DOHH2 (cell line): ENCODE results near the gene LILRA6.
"Not testable (repeated sequence)": the region's sequence is repeated elsewhere in the genome, so short reads cannot be mapped to it uniquely, and the experiment has no call there.

Source experiments
- H3F3A ChIP-seq: fragments of 200-600 bp; sonication (generic), shearing (Covaris generic); 2 replicates; pipeline ENCODE4 v1.6.0; 2016; ENCODE audit warnings: antibody characterized with exemption, mild to moderate bottlenecking; ENCODE audit not compliant: control insufficient read depth, insufficient read depth
- H3K27ac ChIP-seq: fragments of 200-600 bp; sonication (generic); 2 replicates; pipeline ENCODE4 v1.5.1; 2014; ENCODE audit warnings: low read depth, mild to moderate bottlenecking, low read length, moderate library complexity
- H3K27me3 ChIP-seq: fragments of 200-600 bp; sonication (generic); 2 replicates; pipeline ENCODE4 v1.6.1; 2014; ENCODE audit warnings: mild to moderate bottlenecking, low read length, mixed read lengths; ENCODE audit not compliant: control insufficient read depth
- H3K36me3 ChIP-seq: fragments of 200-600 bp; sonication (generic); 2 replicates; pipeline ENCODE4 v1.6.1; 2014; ENCODE audit warnings: mild to moderate bottlenecking, low read length, moderate library complexity, mixed read lengths; ENCODE audit not compliant: control insufficient read depth
- H3K4me1 ChIP-seq: fragments of 200-600 bp; sonication (generic); 2 replicates; pipeline ENCODE4 v1.6.1; 2014; ENCODE audit warnings: mild to moderate bottlenecking, low read length, mixed read lengths; ENCODE audit not compliant: control insufficient read depth
- H3K4me2 ChIP-seq: fragments of 200-600 bp; sonication (generic); 2 replicates; pipeline ENCODE4 v1.6.0; 2014; ENCODE audit warnings: mild to moderate bottlenecking, low read length, moderate library complexity
- H3K4me3 ChIP-seq: fragments of 200-600 bp; sonication (generic); 2 replicates; pipeline ENCODE4 v1.5.1; 2014; ENCODE audit warnings: mild to moderate bottlenecking, low read length, mixed read lengths
- H3K79me2 ChIP-seq: fragments of 200-600 bp; sonication (generic); 2 replicates; pipeline ENCODE4 v1.6.1; 2014; ENCODE audit warnings: mild to moderate bottlenecking, low read length, mixed read lengths; ENCODE audit not compliant: control insufficient read depth
- H3K9me2 ChIP-seq: fragments of 200-600 bp; sonication (generic); replicated peaks from 2 replicates; pipeline ENCODE4 v1.6.1; 2014; ENCODE audit warnings: mild to moderate bottlenecking, low read length, mixed read lengths; ENCODE audit not compliant: control insufficient read depth
- H3K9me3 ChIP-seq: fragments of 200-600 bp; sonication (generic); 2 replicates; pipeline ENCODE4 v1.6.1; 2014; ENCODE audit warnings: antibody characterized with exemption, low read length, mixed read lengths; ENCODE audit not compliant: control insufficient read depth, insufficient read depth
- H4K20me1 ChIP-seq: fragments of 200-600 bp; sonication (generic); 2 replicates; pipeline ENCODE4 v1.6.0; 2014; ENCODE audit warnings: low read depth, mild to moderate bottlenecking, antibody characterized with exemption, low read length, moderate library complexity; ENCODE audit not compliant: control insufficient read depth, insufficient read depth
- CTCF ChIP-seq: fragments of 200-600 bp; sonication (generic); IDR thresholded peaks from one replicate; pipeline ENCODE4 v1.5.1; 2014; ENCODE audit warnings: antibody characterized with exemption, mild to moderate bottlenecking, low read depth, low read length; ENCODE audit not compliant: poor library complexity, severe bottlenecking
- EZH2phosphoT487 ChIP-seq: fragments of 200-600 bp; sonication (generic); IDR thresholded peaks from 2 replicates; pipeline ENCODE4 v1.6.1; 2017; ENCODE audit warnings: borderline replicate concordance, mild to moderate bottlenecking, antibody characterized with exemption, low read length, moderate library complexity, mixed read lengths

The LILRA6 gene

GRCh38 chr19:54279406-54279962 is 36.9 kb upstream of the LILRA6 start:
- Histone ChIP-seq H3K4me1 (peaks cover 48% of the 10 kb centered on the region), H3K4me2 (no peak overlapping the region), H3K79me2 (no peaks in the 10 kb centered on the region), H3K36me3 (no peaks in the 10 kb centered on the region), H3K9me2 (no peaks in the 10 kb centered on the region), H3K27me3 (no peaks in the 10 kb centered on the region), H3K27ac (no peak overlapping the region), H4K20me1 (no peaks in the 10 kb centered on the region), H3K9me3 (no peaks in the 10 kb centered on the region), H3F3A (peaks cover 7% of the 10 kb centered on the region; the same call in 1 of the 2 replicates), H3K4me3 (no peak overlapping the region)
- TF ChIP-seq CTCF (no peak), EZH2phosphoT487 (no peak)

- H3K4me3 ChIP-seq, H3K27ac ChIP-seq, H3K79me2 ChIP-seq, H3K27me3 ChIP-seq, H3K9me3 ChIP-seq, H3F3A ChIP-seq, H4K20me1 ChIP-seq, H3K36me3 ChIP-seq, H3K4me2 ChIP-seq, H3K9me2 ChIP-seq: not testable (repeated sequence)
- H3K4me1 ChIP-seq = peaks cover 40% of the 10 kb centered on the region
Observed at GRCh38 chr19:54278571-54279195, 36.1 kb upstream of the LILRA6 start.

- not testable (repeated sequence) for H3K36me3 ChIP-seq, H3F3A ChIP-seq, H3K9me3 ChIP-seq, H4K20me1 ChIP-seq, H3K9me2 ChIP-seq, H3K4me2 ChIP-seq, H3K79me2 ChIP-seq, H3K4me3 ChIP-seq, H3K27ac ChIP-seq, H3K27me3 ChIP-seq
- H3K4me1 ChIP-seq = peaks cover 34% of the 10 kb centered on the region
Observed at GRCh38 chr19:54278056-54278455, 35.5 kb upstream of the LILRA6 start.

GRCh38 chr19:54277111-54277615 is 34.6 kb upstream of the LILRA6 start:
- H3K4me2 ChIP-seq, H3K9me2 ChIP-seq, H4K20me1 ChIP-seq, H3K36me3 ChIP-seq, H3K27ac ChIP-seq, H3K27me3 ChIP-seq, H3K79me2 ChIP-seq, H3K4me3 ChIP-seq, H3F3A ChIP-seq, H3K9me3 ChIP-seq: not testable (repeated sequence)
- peaks cover 25% of the 10 kb centered on the region for H3K4me1 ChIP-seq

GRCh38 chr19:54275951-54276350 is 33.4 kb upstream of the LILRA6 start:
- TF ChIP-seq EZH2phosphoT487 = no peak
- no peaks in the 10 kb centered on the region for H3K9me3 ChIP-seq
- H3F3A ChIP-seq = no peaks in the 10 kb centered on the region
- peaks cover 7% of the 10 kb centered on the region; the same call in 1 of the 2 replicates for H3K27me3 ChIP-seq
- no peak overlapping the region for H3K4me2 ChIP-seq
- H3K27ac ChIP-seq = no peak overlapping the region
- no peak overlapping the region for H3K4me3 ChIP-seq
- no peaks in the 10 kb centered on the region for H3K9me2 ChIP-seq
- H4K20me1 ChIP-seq = no peaks in the 10 kb centered on the region
- H3K79me2 ChIP-seq = no peaks in the 10 kb centered on the region
- no peaks in the 10 kb centered on the region for H3K36me3 ChIP-seq
- H3K4me1 ChIP-seq = peaks cover 13% of the 10 kb centered on the region

- H3K4me2 ChIP-seq, H3K9me2 ChIP-seq, H3K79me2 ChIP-seq, H3F3A ChIP-seq, H3K36me3 ChIP-seq, H3K9me3 ChIP-seq, H3K4me3 ChIP-seq, H3K27ac ChIP-seq, H4K20me1 ChIP-seq, H3K4me1 ChIP-seq: not testable (repeated sequence)
- H3K27me3 ChIP-seq = peaks cover 16% of the 10 kb centered on the region
Observed at GRCh38 chr19:54274516-54274915, 31.9 kb upstream of the LILRA6 start.
